ENCODE measurements around the gene HRH1. TPM values are rescaled to one million over a fixed set of nuclear protein-coding genes. Genes with fewer than 3 reads are reported as not detected.

The HRH1 gene
- total and polyA plus RNA-seq, 2 donors (not counting 1 experiment from before 2014, with no cell fraction given) = not detected

DNA sequence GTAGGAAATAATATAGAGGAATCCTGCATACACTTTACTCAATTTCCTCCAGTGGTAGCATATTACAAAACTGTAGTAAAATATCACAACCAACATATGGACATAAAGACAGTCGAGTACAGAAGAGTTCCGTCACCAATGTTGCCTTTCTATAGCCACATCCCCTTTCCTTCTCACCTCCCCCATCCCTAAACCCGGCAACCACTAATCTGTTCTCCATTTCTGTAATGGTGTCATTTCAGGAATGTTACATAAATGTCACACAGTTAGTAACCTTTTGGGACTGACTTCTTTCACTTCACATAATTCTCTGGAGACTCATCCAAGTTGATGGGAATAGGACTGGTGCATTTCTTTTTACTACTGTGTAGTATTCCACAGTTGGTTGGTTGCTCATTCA, 76.5 kb downstream of the HRH1 start:
- no peaks in the 10 kb centered on the region for H3K9me3 ChIP-seq (ENCODE audit: control extremely low read depth in 1 of 3, control insufficient read depth in 2 of 3, insufficient read depth in 1 of 3, low read length in 2 of 3)
- Mint-ChIP-seq H3K9me3 (ENCODE audit: insufficient read depth) (no peaks in the 10 kb centered on the region), H3K4me3 (no peak overlapping the region), H3K27me3 (peaks cover 17% of the 10 kb centered on the region), H3K4me1 (peaks cover 16% of the 10 kb centered on the region), H3K27ac (no peak overlapping the region)
- peaks cover 0 to 5% (median 0%) of the 10 kb centered on the region in 4 experiments for H3K27me3 ChIP-seq (replicated peaks in 1 of 4; ENCODE audit: control extremely low read depth in 1 of 4, control insufficient read depth in 3 of 4, insufficient read depth in 4 of 4, low read length in 3 of 4)
- WGBS (ENCODE audit: insufficient coverage) = no CpG with 5 or more reads among the region's 3 CpGs
- no peak overlapping the region for H3K4me2 ChIP-seq (replicated peaks; ENCODE audit: low read depth, low read length, poor library complexity, severe bottlenecking)
- no peak overlapping the region for H3K9ac ChIP-seq (ENCODE audit: low read length)
- H3K27ac ChIP-seq (ENCODE audit: low read length in 2 of 2) = no peak overlapping the region
- no peaks in the 10 kb centered on the region for H3K36me3 ChIP-seq (replicated peaks in 1 of 2; ENCODE audit: control extremely low read depth in 1 of 2, control insufficient read depth in 1 of 2, extremely low read depth in 1 of 2, insufficient read depth in 2 of 2, low read length in 1 of 2)
- CTCF ChIA-PET = interaction anchor here (2.0 to 9.9 kb wide), 2 partner anchors 42 to 107 kb away, joined by 5 to 241 read pairs; partner anchors contain the start of gene ATG7
- POLR2A ChIA-PET = no interaction called here
- H3K4me3 ChIP-seq (ENCODE audit: control extremely low read depth in 1 of 5, extremely low read depth in 1 of 5, insufficient read depth in 1 of 5, low read depth in 2 of 5, low read length in 4 of 5) = no peak overlapping the region
- intact Hi-C loops (cut with micrococcal nuclease) = no loop called here
- ATAC-seq (ENCODE audit: low read depth) = no peak
- TF ChIP-seq, protein P1, sequence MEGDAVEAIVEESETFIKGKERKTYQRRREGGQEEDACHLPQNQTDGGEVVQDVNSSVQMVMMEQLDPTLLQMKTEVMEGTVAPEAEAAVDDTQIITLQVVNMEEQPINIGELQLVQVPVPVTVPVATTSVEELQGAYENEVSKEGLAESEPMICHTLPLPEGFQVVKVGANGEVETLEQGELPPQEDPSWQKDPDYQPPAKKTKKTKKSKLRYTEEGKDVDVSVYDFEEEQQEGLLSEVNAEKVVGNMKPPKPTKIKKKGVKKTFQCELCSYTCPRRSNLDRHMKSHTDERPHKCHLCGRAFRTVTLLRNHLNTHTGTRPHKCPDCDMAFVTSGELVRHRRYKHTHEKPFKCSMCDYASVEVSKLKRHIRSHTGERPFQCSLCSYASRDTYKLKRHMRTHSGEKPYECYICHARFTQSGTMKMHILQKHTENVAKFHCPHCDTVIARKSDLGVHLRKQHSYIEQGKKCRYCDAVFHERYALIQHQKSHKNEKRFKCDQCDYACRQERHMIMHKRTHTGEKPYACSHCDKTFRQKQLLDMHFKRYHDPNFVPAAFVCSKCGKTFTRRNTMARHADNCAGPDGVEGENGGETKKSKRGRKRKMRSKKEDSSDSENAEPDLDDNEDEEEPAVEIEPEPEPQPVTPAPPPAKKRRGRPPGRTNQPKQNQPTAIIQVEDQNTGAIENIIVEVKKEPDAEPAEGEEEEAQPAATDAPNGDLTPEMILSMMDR (IDR thresholded peaks at IDR 0.05) = no peak
- TF ChIP-seq EZH2 (IDR thresholded peaks at IDR 0.05; ENCODE audit: borderline replicate concordance, insufficient read depth, low read depth, low read length, poor library complexity, severe bottlenecking) = no peak
- H3K4me1 ChIP-seq (ENCODE audit: control insufficient read depth in 2 of 2, insufficient read depth in 2 of 2, low read length in 2 of 2) = peaks cover 9 to 12% of the 10 kb centered on the region in 2 donors
- no peaks in the 10 kb centered on the region for H4K20me1 ChIP-seq (ENCODE audit: control insufficient read depth, insufficient read depth, low read length, poor library complexity, severe bottlenecking)
- H3K79me2 ChIP-seq (ENCODE audit: control insufficient read depth, insufficient read depth, low read length) = no peaks in the 10 kb centered on the region
- DNase-seq = no peak
- no peak overlapping the region for H2AFZ ChIP-seq (ENCODE audit: insufficient read depth, low read depth, low read length, poor library complexity, severe bottlenecking)

DNA sequence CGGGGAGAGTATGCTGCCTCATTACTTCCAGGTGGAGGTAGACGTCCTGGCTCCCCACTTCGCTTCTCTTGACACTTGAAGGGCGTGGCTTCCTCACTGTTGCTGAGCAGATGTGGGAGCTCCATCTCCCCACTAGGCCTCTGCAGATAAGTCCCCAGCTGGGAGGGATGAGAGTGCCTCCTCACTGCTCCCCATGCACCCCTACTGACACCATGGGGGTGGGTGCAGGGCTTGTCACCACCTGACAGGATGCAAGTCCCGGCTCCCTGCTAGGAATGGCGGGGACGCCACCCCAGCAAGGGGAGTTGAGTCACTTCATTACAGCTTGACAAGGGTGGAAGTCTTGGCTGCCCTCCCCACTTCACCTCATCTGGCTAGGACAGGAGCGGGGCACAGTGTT, 81.1 kb downstream of the HRH1 start:
- Histone ChIP-seq H3K4me3 (ENCODE audit: control extremely low read depth in 1 of 5, extremely low read depth in 1 of 5, insufficient read depth in 1 of 5, low read depth in 2 of 5, low read length in 4 of 5) (no peak overlapping the region), H3K27ac (ENCODE audit: low read length in 2 of 2) (no peak overlapping the region), H4K20me1 (ENCODE audit: control insufficient read depth, insufficient read depth, low read length, poor library complexity, severe bottlenecking) (no peaks in the 10 kb centered on the region), H3K36me3 (replicated peaks in 1 of 2; ENCODE audit: control extremely low read depth in 1 of 2, control insufficient read depth in 1 of 2, extremely low read depth in 1 of 2, insufficient read depth in 2 of 2, low read length in 1 of 2) (no peaks in the 10 kb centered on the region), H3K9ac (ENCODE audit: low read length) (no peak overlapping the region), H2AFZ (ENCODE audit: insufficient read depth, low read depth, low read length, poor library complexity, severe bottlenecking) (no peak overlapping the region), H3K27me3 (replicated peaks in 1 of 4; ENCODE audit: control extremely low read depth in 1 of 4, control insufficient read depth in 3 of 4, insufficient read depth in 4 of 4, low read length in 3 of 4) (peaks cover 0 to 5% (median 2%) of the 10 kb centered on the region in 4 experiments), H3K4me1 (ENCODE audit: control insufficient read depth in 2 of 2, insufficient read depth in 2 of 2, low read length in 2 of 2) (no peaks in the 10 kb centered on the region), H3K4me2 (replicated peaks; ENCODE audit: low read depth, low read length, poor library complexity, severe bottlenecking) (no peak overlapping the region), H3K79me2 (ENCODE audit: control insufficient read depth, insufficient read depth, low read length) (no peaks in the 10 kb centered on the region), H3K9me3 (ENCODE audit: control extremely low read depth in 1 of 3, control insufficient read depth in 2 of 3, insufficient read depth in 1 of 3, low read length in 2 of 3) (peaks cover 0 to 6% (median 2%) of the 10 kb centered on the region in 3 donors)
- ChIA-PET POLR2A (no interaction called here), CTCF (interaction anchor here (1.3 to 9.9 kb wide), 9 partner anchors 10 to 416 kb away, joined by 4 to 241 read pairs (median 6); no protein-coding TSS in a partner anchor)
- intact Hi-C loops (cut with micrococcal nuclease) = loop anchor here (5.0 kb wide), 1 partner anchor 567 kb away; no protein-coding TSS in a partner anchor
- DNase-seq = no peak
- Mint-ChIP-seq H3K27me3 (peaks cover 26% of the 10 kb centered on the region), H3K4me1 (peaks cover 2% of the 10 kb centered on the region), H3K4me3 (no peak overlapping the region), H3K27ac (no peak overlapping the region), H3K9me3 (ENCODE audit: insufficient read depth) (peaks cover 2% of the 10 kb centered on the region)
- TF ChIP-seq EZH2 (IDR thresholded peaks at IDR 0.05; ENCODE audit: borderline replicate concordance, insufficient read depth, low read depth, low read length, poor library complexity, severe bottlenecking) = no peak
- TF ChIP-seq, protein P1 (IDR thresholded peaks at IDR 0.05) = no peak
- no peak for ATAC-seq (ENCODE audit: low read depth)
- 90% methylated on average over 3 of the region's 8 CpGs for WGBS (ENCODE audit: insufficient coverage)
